Measurements from ENCODE around the gene SLC23A3. TPM values are rescaled to one million over a fixed set of nuclear protein-coding genes. Genes with fewer than 3 reads are reported as not detected.

Gene SLC23A3
- total and polyA plus RNA-seq, 3 donors from 2014 or later = 0.39 to 0.56 (median 0.42) TPM

- Histone ChIP-seq H3K27me3 (no peaks in the 10 kb centered on the region), H3K4me3 (no peak overlapping the region), H3K27ac (peak overlapping the region in 1 of 2 donors; percentile 93), H3K9me3 (no peaks in the 10 kb centered on the region), H3K36me3 (ENCODE audit: low read depth, missing control alignments) (no peaks in the 10 kb centered on the region), H3K4me1 (peaks cover 27% of the 10 kb centered on the region)
- intact Hi-C loops (cut with DNase I; ENCODE audit: low total_unique reads) = no loop called here
- DNase-seq = no peak
- no peak for TF ChIP-seq CTCF (IDR thresholded peaks at IDR 0.05)
- no peak for TF ChIP-seq POLR2A (IDR thresholded peaks at IDR 0.05)
- 91 to 94% methylated on average over 6 of the region's 6 CpGs for WGBS, 2 donors
Measured at GRCh38 chr2:219216535-219216915, 46.7 kb upstream of the SLC23A3 start.

GRCh38 chr2:219215871-219216534 lies 46.2 kb upstream of the SLC23A3 start:
- H3K4me3 ChIP-seq = no peak overlapping the region
- H3K27me3 ChIP-seq = no peaks in the 10 kb centered on the region
- intact Hi-C loops (cut with DNase I; ENCODE audit: low total_unique reads) = no loop called here
- H3K4me1 ChIP-seq = peaks cover 27% of the 10 kb centered on the region
- DNase-seq = no peak
- no peak overlapping the region for H3K27ac ChIP-seq
- H3K36me3 ChIP-seq (ENCODE audit: low read depth, missing control alignments) = no peaks in the 10 kb centered on the region
- TF ChIP-seq POLR2A (IDR thresholded peaks at IDR 0.05) = no peak
- TF ChIP-seq CTCF (IDR thresholded peaks at IDR 0.05) = no peak
- WGBS, 2 donors = 91 to 93% methylated on average over 23 to 27 of the region's 27 CpGs
- no peaks in the 10 kb centered on the region for H3K9me3 ChIP-seq

GRCh38 chr2:219214786-219215185 lies 45.0 kb upstream of the SLC23A3 start:
- H3K9me3 ChIP-seq = no peaks in the 10 kb centered on the region
- peaks cover 25% of the 10 kb centered on the region for H3K4me1 ChIP-seq
- no peaks in the 10 kb centered on the region for H3K27me3 ChIP-seq
- WGBS, 2 donors = 92 to 95% methylated on average over 6 of the region's 6 CpGs
- DNase-seq = no peak
- H3K36me3 ChIP-seq (ENCODE audit: low read depth, missing control alignments) = no peaks in the 10 kb centered on the region
- no peak overlapping the region for H3K4me3 ChIP-seq
- intact Hi-C loops (cut with DNase I; ENCODE audit: low total_unique reads) = no loop called here
- no peak overlapping the region for H3K27ac ChIP-seq
- TF ChIP-seq POLR2A (IDR thresholded peaks at IDR 0.05) (no peak), CTCF (IDR thresholded peaks at IDR 0.05) (no peak)

- TF ChIP-seq POLR2A (IDR thresholded peaks at IDR 0.05) (no peak), CTCF (IDR thresholded peaks at IDR 0.05) (no peak)
- Histone ChIP-seq H3K4me1 (peaks cover 20% of the 10 kb centered on the region), H3K4me3 (no peak overlapping the region), H3K9me3 (no peaks in the 10 kb centered on the region), H3K27ac (no peak overlapping the region), H3K27me3 (no peaks in the 10 kb centered on the region), H3K36me3 (ENCODE audit: low read depth, missing control alignments) (no peaks in the 10 kb centered on the region)
- DNase-seq = no peak
- WGBS, 2 donors = 94% methylated on average over 14 to 15 of the region's 15 CpGs
- intact Hi-C loops (cut with DNase I; ENCODE audit: low total_unique reads) = no loop called here
Measured at GRCh38 chr2:219214141-219214540, 44.3 kb upstream of the SLC23A3 start.

GRCh38 chr2:219213486-219214071 lies 43.8 kb upstream of the SLC23A3 start:
- Histone ChIP-seq H3K36me3 (ENCODE audit: low read depth, missing control alignments) (no peaks in the 10 kb centered on the region), H3K27me3 (no peaks in the 10 kb centered on the region), H3K4me1 (peaks cover 16% of the 10 kb centered on the region), H3K27ac (no peak overlapping the region), H3K9me3 (no peaks in the 10 kb centered on the region), H3K4me3 (no peak overlapping the region)
- no peak for TF ChIP-seq CTCF (IDR thresholded peaks at IDR 0.05)
- no peak for TF ChIP-seq POLR2A (IDR thresholded peaks at IDR 0.05)
- DNase-seq = no peak
- intact Hi-C loops (cut with DNase I; ENCODE audit: low total_unique reads) = no loop called here
- 98% methylated on average over 8 to 10 of the region's 10 CpGs for WGBS, 2 donors
